Pons (tissue), 1 donor: Measurements from ENCODE around the gene SPDYE6.
A peak's percentile ranks its signal among the peaks of the same experiment; 100 is the strongest.
"Not testable (repeated sequence)": the region's sequence is repeated elsewhere in the genome, so short reads cannot be mapped to it uniquely, and the experiment has no call there.

Source experiments
- DNase-seq: peaks from one replicate; pipeline ENCODE4 v3.0.0-alpha.2; 2016; ENCODE audit warnings: low spot score

Gene SPDYE6

DNA sequence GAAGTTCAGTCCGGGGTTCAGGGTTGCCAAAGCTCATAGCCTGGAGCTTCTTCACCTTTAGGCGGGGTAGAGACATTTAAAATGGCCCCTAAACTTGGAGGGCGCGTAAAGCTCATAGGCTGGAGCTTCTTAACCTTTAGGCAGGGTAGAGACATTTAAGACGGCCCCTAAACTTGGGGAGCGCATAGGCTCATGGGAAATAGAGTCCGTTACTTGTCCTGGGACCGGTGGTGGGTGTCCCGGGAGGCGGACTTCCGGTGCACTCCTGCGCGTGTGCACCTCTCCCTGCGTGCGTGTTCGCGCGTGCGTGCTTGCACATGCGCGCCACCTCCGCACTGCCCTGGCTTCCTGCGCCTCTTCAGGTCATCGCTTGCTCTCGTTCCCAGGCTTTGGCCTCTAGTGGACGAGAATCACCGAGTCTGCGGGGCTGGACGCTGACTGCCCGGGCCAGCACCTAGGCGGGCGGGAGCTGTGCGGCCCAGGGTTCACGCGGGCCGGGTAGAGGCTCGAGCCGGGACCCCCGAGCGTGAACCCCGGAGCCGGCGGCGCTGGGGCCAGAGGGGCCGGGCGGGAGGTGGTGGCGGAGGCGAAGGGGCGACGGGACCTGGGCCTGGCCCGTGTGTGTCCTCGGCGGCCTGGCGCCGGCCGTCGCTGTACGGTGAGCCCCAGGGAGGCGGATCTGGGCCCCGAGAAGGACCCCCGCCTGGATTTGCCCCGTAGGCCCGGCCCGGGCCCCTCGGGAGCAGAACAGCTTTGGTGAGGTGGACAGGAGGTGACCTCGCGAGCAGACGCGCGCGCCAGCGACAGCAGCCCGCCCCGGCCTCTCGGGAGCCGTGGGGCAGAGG is 7.5 kb upstream of the SPDYE6 start:
- DNase-seq = peak; percentile 100

DNA sequence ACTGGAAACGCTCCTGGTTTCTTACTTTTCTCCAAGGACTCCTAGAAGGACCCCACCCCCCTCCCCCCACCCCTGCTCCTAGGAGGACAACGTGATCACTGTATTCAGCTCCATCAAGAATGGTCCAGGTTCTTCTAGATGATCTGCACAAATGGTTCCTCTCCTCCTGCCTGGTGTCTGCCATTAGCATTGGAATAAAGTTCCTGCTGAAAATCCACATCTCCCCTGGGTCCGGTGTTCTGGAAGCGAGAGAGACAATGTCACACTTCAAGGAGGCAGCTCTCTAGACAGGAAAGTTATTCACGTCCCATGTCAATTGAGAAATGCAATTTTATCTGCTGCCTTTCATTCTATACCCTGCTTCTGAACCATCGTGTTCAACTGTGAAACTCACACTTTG is 9.3 kb downstream of the SPDYE6 start:
- not testable (repeated sequence) for DNase-seq

DNA sequence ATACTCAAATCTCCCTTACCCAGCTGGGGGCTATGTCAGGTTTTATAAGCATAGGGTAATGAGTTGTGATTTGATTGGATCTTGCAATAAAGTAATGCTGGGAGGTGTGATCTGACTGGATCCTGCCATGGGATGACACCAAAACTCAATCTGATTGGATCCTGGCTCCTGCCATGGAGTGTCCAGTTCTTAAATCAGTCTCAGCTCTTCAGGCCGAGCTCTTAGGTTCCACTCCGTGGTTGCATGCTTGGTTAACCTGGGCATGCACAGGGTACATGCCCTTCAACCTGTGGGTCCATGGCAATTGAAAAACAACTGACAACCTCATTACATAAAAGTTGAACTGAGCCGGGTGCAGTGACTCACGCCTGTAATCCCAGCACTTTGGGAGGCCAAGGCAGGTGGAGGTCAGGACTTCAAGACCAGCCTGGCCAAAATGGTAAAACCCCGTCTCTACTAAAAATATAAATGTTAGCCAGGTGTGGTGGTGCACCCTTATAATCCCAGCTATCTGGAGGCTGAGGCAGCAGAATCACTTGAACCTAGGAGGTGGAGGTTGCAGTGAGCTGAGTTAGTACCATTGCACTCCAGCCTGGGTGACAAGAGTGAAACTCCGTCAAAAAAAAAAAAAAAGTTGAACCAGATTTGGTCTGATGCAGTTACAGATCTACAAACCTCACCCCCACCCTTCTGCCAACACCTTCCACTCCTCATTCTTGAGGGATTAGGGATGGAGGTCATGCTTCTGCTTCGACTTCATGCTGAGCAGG is 15.5 kb downstream of the SPDYE6 start:
- not testable (repeated sequence) for DNase-seq

DNA sequence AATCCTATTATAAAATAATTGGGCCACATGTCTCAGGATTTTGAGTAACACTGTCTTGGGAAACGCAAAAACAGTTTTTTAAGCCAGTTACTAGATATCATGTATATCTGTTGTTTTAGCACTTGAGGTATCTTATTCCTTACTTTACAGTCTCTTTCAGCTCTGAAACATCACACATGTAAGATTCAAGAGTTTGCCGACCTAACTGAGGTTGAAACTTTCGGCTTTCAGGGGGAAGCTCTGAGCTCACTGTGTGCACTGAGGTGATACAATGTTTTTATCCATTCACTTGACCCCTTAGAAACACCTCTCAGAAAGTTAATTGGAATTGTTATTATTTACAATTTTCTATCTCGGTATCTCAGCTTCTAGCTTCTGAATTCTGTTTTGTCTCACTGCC is 18.8 kb downstream of the SPDYE6 start:
- not testable (repeated sequence) for DNase-seq

DNA sequence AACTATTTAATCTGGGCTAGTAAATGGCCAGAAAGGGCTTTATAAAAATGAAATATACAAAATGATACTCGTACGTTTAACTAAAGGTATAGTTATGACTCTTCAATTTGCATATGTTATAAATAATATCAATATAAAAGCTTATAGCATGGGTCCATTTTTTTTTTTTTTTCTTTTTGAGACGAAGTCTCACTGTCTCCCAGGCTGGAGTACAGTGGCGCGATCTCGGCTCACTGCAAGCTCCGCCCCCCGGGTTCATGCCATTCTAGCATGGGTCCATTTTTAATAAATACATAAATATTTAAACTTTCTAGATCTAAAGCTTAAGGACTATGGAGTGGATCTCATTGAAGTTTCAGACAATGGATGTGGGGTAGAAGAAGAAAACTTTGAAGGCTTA is 19.2 kb downstream of the SPDYE6 start:
- DNase-seq = not testable (repeated sequence)

DNA sequence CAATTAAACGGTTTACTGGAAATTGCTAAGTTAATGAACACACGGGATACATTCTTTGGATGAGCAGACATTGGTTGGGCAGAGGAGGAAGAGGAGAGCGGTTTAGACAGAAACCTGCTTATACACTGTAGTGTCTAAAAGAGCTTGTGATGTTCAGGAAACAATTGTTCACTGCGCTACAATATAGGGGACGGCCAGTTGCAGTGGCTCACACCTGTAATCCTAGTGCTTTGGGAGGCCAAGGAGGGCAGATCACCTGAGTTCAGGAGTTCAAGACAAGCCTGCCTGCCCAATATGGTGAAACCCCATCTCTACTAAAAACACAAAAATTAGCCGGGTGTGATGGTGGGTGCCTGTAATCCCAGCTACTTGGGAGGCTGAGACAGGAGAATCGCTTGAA is 20.7 kb downstream of the SPDYE6 start:
- DNase-seq = not testable (repeated sequence)

DNA sequence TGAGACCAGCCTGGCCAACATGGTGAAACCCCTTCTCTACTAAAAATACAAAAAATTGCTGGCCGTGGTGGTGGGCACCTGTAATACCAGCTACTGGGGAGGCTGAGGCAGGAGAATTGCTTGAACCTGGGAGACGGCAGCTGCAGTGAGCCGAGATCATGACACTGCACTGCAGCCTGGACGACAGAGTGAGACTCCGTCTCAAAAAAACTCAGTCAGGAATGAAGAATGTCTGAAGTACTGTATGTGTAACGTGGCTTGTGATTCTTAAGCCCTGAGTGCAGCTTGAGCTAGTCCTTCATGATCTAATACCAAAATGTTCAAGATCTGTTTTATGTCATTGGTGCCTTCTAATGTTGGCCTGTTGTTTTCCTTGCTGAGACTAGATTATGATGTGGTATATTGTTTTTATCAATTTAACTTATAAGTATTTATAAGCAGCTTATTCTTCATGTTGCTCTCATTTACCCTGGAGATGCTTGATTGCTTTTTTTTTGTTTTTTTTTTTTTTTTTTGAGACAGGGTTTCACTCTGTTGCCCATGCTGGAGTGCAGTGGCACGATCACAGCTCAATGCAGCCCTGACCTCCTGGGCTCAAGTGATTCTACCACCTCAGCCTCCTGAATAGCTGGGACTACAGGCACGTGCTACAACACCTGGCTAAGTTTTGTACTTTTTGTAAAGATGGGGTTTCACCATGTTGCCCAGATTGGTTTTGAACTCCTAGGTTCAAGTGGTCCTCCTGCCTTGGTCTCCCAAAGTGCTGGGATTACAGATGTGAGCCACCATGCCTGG is 25.4 kb downstream of the SPDYE6 start:
- DNase-seq = not testable (repeated sequence)

DNA sequence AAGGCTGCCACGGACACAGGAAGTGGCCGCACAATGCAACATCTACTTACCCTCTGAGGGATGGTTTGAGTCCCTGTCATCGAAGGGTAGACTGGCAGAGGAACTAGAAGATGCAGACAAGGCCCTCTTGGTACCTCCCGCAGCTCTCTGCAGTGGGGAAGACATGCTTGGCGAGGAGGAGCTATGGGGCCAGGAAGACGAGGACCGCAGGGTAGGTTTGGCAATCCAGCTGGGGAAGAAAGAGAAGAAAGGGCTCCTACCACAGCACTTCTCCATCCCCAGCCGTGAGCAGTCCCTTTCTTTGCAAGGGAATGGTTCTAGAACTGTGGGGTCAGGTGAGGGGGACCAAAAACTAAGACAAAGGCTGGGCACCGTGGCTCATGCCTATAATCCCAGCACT is 26.9 kb downstream of the SPDYE6 start:
- DNase-seq = not testable (repeated sequence)

DNA sequence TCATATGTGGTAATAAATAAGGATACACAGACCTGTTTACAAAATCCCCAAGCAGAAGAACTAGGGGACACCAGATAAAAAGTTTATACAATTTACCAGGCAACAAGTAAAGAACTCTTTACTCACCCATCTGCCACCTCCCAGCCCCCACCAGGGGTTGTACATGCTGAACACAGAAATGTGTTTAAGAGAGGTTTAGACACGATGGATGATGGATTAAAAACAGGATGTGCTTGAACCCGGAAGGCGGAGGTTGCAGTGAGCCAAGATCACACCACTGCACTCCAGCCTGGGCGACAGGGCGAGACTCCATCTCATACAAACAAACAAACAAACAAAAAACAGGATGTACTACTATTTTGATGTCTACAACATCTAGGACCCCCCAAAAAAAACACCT is 27.4 kb downstream of the SPDYE6 start:
- not testable (repeated sequence) for DNase-seq

DNA sequence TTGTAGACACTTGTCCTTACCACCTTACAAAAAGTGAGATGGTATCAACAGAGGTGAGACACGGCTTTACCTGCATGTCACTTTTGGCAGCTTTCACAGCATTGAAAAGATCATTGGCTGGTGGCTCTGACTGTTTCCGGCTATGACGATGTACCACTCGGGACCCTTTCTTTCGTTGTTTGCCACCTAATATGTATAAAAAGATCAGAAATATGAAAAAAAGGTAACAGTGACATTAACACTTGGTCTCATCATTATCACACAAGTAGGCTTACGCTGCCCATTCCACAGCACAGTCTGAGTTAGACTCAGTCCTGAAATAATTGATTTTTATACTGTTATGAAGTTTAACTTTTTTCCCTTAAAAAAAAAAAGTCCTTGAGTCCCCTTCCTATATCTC is 29.1 kb downstream of the SPDYE6 start:
- not testable (repeated sequence) for DNase-seq

DNA sequence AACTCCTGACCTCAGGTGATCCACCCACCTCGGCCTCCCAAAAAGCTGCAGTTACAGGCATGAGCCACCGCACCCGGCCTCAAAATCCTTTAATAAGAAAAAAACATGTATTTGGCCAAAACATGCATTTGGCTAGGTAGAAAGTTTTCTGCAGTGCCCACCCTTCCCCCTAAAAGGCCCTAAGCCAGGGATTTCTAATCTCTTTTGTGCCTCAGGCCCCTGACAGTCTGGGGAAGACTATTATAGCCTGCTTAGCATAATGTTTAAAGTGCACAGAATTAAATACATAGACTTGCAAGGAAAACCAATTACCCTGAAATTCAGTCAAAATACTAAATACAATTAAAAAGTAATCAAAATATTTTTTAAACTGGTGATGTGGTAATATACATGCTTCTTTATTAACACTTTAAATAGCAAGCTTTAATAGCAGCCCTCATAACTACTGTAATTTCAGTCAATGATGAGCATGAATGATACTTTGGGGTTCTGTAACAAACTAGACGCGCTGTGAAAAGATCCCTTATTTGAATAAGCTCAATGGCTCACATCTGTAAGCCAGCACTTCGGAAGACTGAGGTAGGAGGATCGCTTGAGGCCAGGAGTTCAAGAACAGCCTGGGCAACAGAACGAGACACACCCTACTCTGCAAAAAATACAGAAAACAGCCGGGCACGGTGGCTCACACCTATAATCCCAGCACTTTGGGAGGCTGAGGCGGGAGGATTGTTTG is 29.9 kb downstream of the SPDYE6 start:
- no peak for DNase-seq

DNA sequence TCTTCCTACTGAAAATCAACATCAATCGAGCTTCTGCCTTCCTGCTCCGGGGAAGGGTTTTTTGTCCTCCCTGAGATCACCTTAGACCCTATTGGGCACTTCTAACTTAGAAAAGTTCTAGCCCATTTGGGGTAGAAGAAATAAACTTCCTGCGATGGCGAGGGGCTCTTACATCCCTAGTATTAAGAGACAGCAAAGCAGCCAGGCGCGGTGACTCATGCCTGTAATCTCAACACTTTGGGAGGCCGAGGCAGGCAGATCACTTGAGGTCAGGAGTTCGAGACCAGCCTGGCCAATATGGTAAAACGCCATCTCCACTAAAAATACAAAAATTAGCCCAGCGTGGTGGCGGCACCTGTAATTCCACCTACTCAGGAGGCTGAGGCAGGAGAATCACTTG is 31.1 kb downstream of the SPDYE6 start:
- DNase-seq = not testable (repeated sequence)

DNA sequence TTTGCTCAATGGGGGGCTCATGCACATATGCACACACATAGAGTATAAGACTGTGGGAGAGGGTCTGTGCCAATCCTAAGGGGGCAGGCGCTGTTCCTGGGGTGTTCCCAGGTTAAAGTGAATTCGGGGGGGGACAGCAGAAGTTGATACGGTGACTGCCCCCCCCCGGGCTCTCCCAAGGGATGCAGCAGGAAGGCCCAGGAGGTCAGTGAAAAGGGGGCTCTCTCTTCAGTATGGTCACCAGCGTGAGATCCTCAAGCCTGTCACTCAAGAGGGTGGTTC is 32.4 kb downstream of the SPDYE6 start:
- no peak for DNase-seq

DNA sequence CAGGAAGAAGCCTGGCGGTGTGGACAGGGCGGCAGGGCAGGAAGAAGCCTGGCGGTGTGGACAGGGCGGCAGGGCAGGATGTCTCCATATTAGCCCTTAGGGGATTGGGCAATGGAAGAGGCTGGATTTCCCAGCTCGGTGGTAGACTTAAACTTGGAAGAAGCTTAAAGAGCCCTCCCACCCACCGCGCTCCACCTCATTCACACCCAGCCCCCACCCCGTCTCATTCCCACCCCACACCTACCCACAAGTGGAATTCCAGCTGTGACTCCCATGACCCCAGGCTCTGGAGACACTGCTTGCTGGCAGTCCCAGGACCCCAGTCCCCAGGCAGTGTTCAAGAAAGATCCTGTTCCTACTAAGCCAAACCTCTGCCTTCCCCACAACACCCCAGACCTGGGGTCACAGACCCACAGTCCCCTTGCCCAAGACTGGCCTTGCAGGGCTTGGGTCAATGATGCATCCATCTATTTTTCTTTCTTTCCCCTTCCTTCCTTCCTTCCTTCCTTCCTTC is 34.0 kb downstream of the SPDYE6 start:
- DNase-seq = no peak

DNA sequence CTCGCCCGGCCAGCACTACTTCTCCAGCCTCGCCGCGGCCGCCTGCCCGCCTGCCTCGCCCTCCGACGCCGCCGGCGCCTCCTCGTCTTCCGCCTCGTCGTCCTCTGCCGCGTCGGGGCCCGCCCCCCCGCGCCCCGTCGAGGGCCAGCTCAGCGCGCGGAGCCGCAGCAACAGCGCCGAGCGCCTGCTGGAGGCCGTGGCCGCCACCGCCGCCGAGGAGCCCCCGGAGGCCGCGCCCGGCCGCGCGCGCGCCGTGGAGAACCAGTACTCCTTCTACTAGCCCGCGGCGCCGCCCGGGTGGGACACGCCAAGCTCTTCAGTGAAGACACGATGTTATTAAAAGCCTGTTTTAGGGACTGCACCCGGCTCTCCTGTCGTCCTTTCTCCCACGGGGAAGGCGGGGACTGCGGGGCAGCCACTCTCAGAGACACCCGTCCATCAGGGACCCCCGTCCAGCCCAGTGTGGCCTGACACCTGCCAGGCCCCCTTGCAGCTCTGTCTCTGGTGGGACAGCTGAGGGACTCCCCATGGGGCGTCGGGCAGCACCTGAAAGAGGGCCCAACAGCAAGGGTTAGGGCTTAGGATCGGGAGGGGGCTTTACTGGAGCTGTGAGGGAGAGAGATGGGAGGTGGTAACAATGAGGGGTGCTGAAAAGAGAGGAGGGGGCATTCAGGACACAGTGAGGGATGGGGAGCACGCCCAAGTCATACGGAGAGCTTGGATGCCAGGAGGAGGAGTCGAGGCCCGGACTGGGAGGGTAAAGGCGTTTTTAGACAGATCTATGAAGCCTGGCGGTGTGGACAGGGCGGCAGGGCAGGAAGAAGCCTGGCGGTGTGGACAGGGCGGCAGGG is 34.7 kb downstream of the SPDYE6 start:
- no peak for DNase-seq

DNA sequence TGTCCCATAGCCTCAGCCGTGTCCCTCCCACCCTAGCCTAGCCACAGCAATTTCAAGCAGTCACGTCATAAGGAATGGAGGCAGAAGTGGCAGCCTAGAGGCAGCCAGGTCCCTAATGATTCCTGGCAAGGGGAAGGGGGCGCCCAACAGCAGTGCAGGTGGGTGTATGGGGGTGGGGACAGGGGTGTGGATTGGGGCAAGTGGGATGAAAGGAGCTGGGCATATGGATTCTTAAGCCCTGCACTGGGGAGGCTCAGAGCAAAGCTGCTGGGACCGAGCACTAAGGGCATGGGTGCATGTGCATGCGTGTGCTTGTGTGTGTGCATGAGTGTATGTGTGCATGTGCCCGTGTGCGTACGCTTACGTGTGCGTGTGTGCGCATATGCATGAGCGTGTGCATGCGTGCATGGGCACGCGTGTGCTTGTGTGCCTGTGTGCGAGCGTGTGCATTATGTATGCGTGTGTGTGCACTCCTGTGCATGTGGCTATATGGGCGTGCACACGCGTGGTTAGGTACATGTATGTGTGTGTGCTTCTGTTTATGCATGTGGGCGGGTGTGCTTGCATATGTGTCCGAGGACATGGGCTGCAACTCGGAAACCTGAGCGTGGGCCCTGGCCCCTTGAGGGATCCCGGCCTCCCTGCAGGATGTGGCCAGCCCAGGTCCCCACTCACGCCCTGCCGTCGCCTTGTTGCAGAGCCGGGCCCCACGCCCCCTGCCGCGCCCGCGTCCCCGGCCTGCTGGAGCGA is 35.5 kb downstream of the SPDYE6 start:
- no peak for DNase-seq

DNA sequence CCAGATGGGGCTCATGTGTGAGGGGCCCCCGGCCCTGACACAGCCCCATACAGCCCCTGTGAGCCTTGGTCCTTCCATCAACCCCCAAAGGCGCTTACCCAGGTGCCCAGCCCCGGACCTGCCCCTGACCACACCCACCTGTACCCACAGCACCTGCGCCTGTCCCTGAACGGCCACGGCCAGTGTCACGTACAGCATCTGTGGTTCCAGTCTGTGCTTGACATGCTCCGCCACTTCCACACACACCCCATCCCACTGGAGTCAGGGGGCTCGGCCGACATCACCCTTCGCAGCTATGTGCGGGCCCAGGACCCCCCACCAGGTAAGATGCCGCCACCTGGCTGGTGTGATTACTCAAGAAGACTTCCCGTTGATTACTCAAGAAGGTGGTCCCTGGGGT is 36.1 kb downstream of the SPDYE6 start:
- no peak for DNase-seq

DNA sequence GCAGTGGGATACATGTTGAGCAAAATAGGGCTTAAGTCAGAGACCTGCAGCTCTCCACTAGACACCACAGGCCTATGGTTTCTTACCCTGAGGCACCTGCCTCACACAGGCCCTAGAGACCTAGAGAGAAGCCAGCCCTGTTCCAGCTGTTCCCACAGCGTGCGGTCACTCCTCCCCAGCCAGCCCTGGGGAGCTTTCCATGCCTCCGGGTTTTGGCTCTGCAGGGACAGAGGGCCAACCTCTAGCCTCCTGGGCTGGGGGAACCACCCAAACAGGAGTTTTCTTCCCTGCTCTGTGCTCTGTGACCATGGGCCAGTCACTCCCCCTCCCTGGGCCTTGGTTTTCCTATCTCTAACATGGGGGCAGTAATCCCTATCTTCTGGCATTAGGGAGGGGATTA is 36.6 kb downstream of the SPDYE6 start:
- no peak for DNase-seq

DNA sequence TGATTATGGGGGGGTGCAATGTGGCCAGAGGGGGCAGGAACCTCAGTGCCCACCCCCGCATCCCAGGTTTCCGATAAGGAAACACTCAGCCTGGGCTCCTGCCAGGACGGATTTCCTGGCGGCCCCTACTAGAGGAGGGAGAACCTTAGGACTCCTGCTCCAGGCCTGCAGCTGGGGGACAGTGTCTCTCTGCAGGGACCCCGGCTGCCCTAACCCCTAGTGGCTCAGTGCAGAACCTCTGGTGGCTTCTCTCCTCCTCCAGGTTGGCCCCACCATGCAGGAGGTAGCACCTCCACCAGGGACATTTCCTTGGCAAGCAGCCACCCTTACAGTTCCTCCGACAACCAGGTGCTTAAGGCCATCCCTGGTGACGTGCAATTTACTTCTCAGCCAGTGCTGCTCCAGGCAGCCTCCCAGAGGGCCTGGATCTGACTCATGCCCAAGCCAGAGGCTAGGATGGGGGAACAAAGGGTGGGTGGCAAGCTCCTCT is 37.7 kb downstream of the SPDYE6 start:
- no peak for DNase-seq
